Measurements from ENCODE around the gene RLIM.
A peak's percentile ranks its signal among the peaks of the same experiment; 100 is the strongest.

RLIM gene

DNA sequence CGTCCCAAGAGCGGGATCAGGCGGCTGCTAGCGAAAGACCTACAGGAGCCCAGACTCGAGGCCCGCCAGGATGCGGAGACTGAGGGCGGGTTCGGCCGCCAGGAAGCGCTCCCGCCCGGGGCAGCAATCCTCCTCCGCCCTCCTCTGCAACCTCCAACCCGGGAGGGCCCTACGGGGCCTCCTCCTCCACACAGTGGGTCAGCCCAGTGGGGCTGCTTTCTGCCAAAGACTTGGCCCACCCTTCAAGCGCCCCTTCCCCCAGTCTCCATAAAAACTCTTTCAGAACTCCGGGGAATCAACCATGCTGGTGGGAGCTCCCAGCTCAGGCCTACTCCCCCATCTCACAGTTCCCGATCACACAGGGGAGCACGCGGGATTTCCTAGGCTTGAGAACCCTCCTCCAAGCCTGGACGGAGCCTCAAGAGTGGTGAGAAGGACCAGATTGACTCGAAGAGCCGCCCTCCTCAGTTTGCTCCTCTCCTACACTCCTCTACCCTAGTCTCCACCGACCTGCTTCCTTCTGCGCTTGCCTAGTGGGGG is 77.5 kb downstream of the RLIM start:
- ATAC-seq (no peak), DNase-seq (no peak)

DNA sequence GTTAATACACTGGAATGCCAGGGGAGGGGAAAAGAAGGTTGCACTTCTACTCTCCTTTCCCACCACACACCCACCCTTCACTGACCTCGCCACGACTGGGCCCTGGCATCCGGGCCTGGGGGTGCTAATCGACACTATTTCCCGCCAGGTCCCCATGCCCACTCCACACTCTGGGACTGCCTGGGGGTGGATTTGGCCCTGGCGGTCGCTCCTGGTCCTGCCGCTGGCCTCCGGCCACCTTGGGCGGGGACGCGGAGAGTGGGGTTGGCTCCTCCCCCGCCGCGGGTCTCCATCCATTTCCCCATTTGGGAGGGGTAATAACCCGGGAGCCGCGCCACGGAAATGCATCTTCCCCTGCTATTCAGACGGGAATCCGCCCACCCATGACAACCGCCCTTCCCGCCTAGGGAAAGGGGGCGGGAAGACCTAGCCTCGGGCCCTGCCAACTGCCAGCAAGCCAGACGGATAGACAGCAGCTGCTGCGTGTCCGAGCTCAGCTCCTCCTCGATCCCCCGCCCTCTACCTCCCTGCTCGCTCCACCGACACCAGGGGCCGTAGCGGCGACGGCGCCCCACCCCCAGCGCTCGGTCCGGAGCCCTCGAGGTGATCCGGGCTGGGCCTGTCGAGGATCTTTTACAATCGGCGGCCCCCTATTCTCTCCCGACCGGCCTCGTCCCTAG is 78.1 kb downstream of the RLIM start:
- ATAC-seq (no peak), DNase-seq (peak; percentile 46)

DNA sequence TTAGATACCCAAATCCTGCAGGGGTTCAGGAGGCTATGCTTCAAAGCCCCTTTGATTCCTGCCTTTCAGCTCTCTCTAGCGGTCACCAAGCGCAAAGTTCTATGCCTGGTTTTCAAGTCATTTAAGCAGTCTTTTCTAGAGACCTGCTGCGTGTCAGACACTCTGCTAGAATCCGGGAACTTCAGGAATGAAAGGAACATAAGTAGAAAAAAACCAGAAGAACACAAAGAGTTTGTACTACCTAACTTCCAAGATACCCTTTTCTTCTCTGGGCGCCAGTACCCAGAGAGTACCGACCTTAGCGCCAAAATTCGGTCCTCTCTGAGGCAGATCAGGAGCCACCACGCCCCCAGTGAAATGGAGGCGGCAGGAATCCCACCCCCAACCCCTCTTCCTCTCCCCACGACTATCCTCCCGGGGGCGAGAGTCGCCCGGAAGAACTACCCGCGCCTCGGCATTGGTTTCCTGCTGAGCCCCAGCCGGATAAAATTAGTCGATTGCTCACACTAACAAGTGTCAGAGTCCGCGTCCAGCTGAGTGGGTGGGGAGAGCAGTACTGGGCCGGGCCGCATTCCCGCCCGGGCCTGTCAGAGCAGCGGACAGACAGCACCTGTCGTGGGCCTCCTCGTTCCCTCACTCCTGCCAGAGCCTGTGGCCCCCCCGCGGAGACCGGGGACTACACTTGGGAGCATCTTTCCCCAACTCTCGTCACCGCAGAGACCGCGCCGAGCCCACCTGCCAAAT is 78.8 kb downstream of the RLIM start:
- ATAC-seq, result peak; percentile 37
- peak; percentile 51 for DNase-seq

All from stimulated activated naive CD8-positive, alpha-beta T cell treated with anti-CD3 and anti-CD28 coated beads, Interleukin-15, Interleukin-2, amounts not matched to agents 100 U/mL and 50 U/mL, for 24 hours (primary cell).